Mesothelial cell of epicardium (in vitro differentiated cells): ENCODE measurements around the gene CHRNE. TPM values are rescaled to one million over a fixed set of nuclear protein-coding genes. Genes with fewer than 3 reads are reported as not detected.
A peak's percentile ranks its signal among the peaks of the same experiment; 100 is the strongest.

ENCODE experiments used
- DNase-seq, 2 experiments: peaks; one replicate each; pipeline ENCODE4 v3.0.0; 2021; ENCODE audit warnings: low spot score in 2 of 2; ENCODE audit not compliant: unreplicated experiment in 2 of 2
- H3K27ac Mint-ChIP-seq: 2 replicates; pipeline ENCODE4 v1.8.0; 2021; ENCODE audit warnings: mixed read lengths
- H3K27me3 Mint-ChIP-seq: 2 replicates; pipeline ENCODE4 v1.8.0; 2021; ENCODE audit warnings: low read depth, mixed read lengths
- H3K36me3 Mint-ChIP-seq: 2 replicates; pipeline ENCODE4 v1.8.0; 2021; ENCODE audit warnings: mixed read lengths
- H3K4me1 Mint-ChIP-seq: 2 replicates; pipeline ENCODE4 v1.8.0; 2021; ENCODE audit warnings: mixed read lengths
- H3K4me3 Mint-ChIP-seq: 2 replicates; pipeline ENCODE4 v1.8.0; 2021; ENCODE audit warnings: mild to moderate bottlenecking, moderate library complexity, mixed read lengths
- H3K9me3 Mint-ChIP-seq: 2 replicates; pipeline ENCODE4 v1.8.0; 2021; ENCODE audit warnings: mixed read lengths
- CTCF ChIP-seq: fragments of 200-600 bp; sonication (generic); IDR thresholded peaks from one replicate; pipeline ENCODE4 v1.5.0; 2021; ENCODE audit warnings: antibody characterized with exemption; ENCODE audit not compliant: unreplicated experiment
- total RNA-seq: library from RNA; stranded (reverse); gene quantifications from 3 replicates; pipeline ENCODE4 v1.2.1, GENCODE V29; 2021

CHRNE gene
- 1.5 to 1.9 TPM (median 1.7 TPM) in 3 replicates for total RNA-seq

- Mint-ChIP-seq H3K27me3 (no peaks in the 10 kb centered on the region), H3K27ac (peak within 1 kb of the TSS; percentile 10), H3K4me1 (peaks cover 13% of the 10 kb centered on the region), H3K36me3 (peaks cover 6% of the 10 kb centered on the region), H3K4me3 (no peak within 1 kb of the TSS), H3K9me3 (no peaks in the 10 kb centered on the region)
- peak; percentile 59 to 78 for DNase-seq
- peak; percentile 80 for TF ChIP-seq CTCF
Observed at GRCh38 chr17:4903051-4903818, at the start of gene CHRNE. Gene CHRNE (minus strand): TSS chr17:4903098. CDS start chr17:4903063, 35 bp downstream.

GRCh38 chr17:4951486-4951885 lies 48.6 kb upstream of the CHRNE start:
- H3K4me1 Mint-ChIP-seq = peaks cover 26% of the 10 kb centered on the region
- no peaks in the 10 kb centered on the region for H3K9me3 Mint-ChIP-seq
- H3K4me3 Mint-ChIP-seq = peak overlapping the region; percentile 73
- H3K27ac Mint-ChIP-seq = peak overlapping the region; percentile 90
- no peak for DNase-seq
- no peaks in the 10 kb centered on the region for H3K36me3 Mint-ChIP-seq
- TF ChIP-seq CTCF = no peak
- H3K27me3 Mint-ChIP-seq = no peaks in the 10 kb centered on the region

GRCh38 chr17:4950746-4951204 lies 47.9 kb upstream of the CHRNE start, which contains the start of gene ENO3:
Gene ENO3 (plus strand): TSS chr17:4951119. CDS start chr17:4951830, 711 bp downstream.
- Mint-ChIP-seq H3K27ac (peak within 1 kb of the TSS; percentile 90), H3K9me3 (no peaks in the 10 kb centered on the region), H3K27me3 (no peaks in the 10 kb centered on the region), H3K4me3 (peak within 1 kb of the TSS; percentile 73), H3K36me3 (no peaks in the 10 kb centered on the region), H3K4me1 (peaks cover 31% of the 10 kb centered on the region)
- no peak for DNase-seq
- no peak for TF ChIP-seq CTCF

GRCh38 chr17:4950075-4950745 lies 47.3 kb upstream of the CHRNE start:
- Mint-ChIP-seq H3K27ac (peak overlapping the region; percentile 90), H3K27me3 (no peaks in the 10 kb centered on the region), H3K9me3 (no peaks in the 10 kb centered on the region), H3K4me1 (peaks cover 37% of the 10 kb centered on the region), H3K4me3 (peak overlapping the region; percentile 73), H3K36me3 (peaks cover 5% of the 10 kb centered on the region)
- no peak for TF ChIP-seq CTCF
- DNase-seq = peak; percentile 41 to 65

GRCh38 chr17:4949321-4950074 lies 46.6 kb upstream of the CHRNE start:
- DNase-seq = peak; percentile 40 to 64
- peaks cover 39% of the 10 kb centered on the region for H3K4me1 Mint-ChIP-seq
- H3K36me3 Mint-ChIP-seq = peaks cover 8% of the 10 kb centered on the region
- peak overlapping the region; percentile 70 for H3K4me3 Mint-ChIP-seq
- H3K27ac Mint-ChIP-seq = peak overlapping the region; percentile 86
- TF ChIP-seq CTCF = no peak
- H3K9me3 Mint-ChIP-seq = no peaks in the 10 kb centered on the region
- H3K27me3 Mint-ChIP-seq = no peaks in the 10 kb centered on the region
